C4-2B (cell line): ENCODE results near the gene FUT8.

ENCODE experiments used
- CTCF ChIP-seq: fragments of 450-650 bp; conservative IDR thresholded peaks from 2 replicates; pipeline ENCODE4 v1.5.1; 2017; ENCODE audit warnings: mild to moderate bottlenecking
- ZFX ChIP-seq: fragments of 450-650 bp; IDR thresholded peaks from 2 replicates; pipeline ENCODE4 v1.6.1; 2017

- no peak for TF ChIP-seq CTCF
- TF ChIP-seq ZFX, result no peak
These were observed 118.6 kb downstream of the FUT8 start for GRCh38 chr14:65531148-65531547.
